IPS-20b (cell line): ENCODE measurements around the gene CAP2.

Experiments
- H3K27ac ChIP-seq: one replicate; pipeline ENCODE4 v1.5.1; 2013; ENCODE audit warnings: low read length
- H3K27me3 ChIP-seq: 2 replicates; pipeline ENCODE4 v1.6.1; 2013; ENCODE audit warnings: mild to moderate bottlenecking, low read length, inconsistent platforms; ENCODE audit not compliant: insufficient read depth
- H3K36me3 ChIP-seq: 2 replicates; pipeline ENCODE4 v1.6.1; 2013; ENCODE audit warnings: low read depth, mild to moderate bottlenecking, inconsistent platforms, low read length, moderate library complexity; ENCODE audit not compliant: insufficient read depth
- H3K4me1 ChIP-seq: 2 replicates; pipeline ENCODE4 v1.6.1; 2013; ENCODE audit warnings: mild to moderate bottlenecking, control low read depth, inconsistent platforms, low read length, moderate library complexity; ENCODE audit not compliant: insufficient read depth
- H3K4me3 ChIP-seq: 2 replicates; pipeline ENCODE4 v1.5.1; 2013; ENCODE audit warnings: mild to moderate bottlenecking, low read length, inconsistent platforms
- H3K9ac ChIP-seq: 2 replicates; pipeline ENCODE4 v1.6.1; 2013; ENCODE audit warnings: low read depth, mild to moderate bottlenecking, inconsistent platforms, low read length, moderate library complexity
- H3K9me3 ChIP-seq: 2 replicates; pipeline ENCODE4 v1.6.1; 2013; ENCODE audit warnings: mild to moderate bottlenecking, low read depth, low read length, inconsistent platforms; ENCODE audit not compliant: insufficient read depth

Gene CAP2

DNA sequence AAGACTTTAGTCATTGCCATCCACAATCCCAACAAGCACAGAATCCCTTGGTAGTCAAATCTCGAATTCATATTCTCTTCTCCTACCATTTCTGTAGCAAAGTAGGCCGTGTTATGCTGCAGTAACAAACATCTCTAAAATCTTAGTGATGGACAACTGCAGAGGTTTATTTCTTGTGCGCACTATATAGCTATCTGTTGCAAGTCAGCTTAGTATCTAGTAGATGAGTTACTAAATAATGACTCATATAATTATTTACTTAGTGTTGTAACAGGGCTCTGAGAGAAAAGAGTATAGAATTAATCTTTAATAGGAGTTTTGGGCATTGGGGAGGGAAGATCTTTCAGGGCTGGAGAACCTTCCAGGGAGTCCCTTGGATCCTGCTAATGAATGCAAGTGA lies 73.3 kb downstream of the CAP2 start:
- Histone ChIP-seq H3K4me3 (no peak overlapping the region), H3K4me1 (no peaks in the 10 kb centered on the region), H3K9ac (no peak overlapping the region), H3K36me3 (peaks cover 8% of the 10 kb centered on the region), H3K27me3 (no peaks in the 10 kb centered on the region), H3K9me3 (no peaks in the 10 kb centered on the region), H3K27ac (no peak overlapping the region)

DNA sequence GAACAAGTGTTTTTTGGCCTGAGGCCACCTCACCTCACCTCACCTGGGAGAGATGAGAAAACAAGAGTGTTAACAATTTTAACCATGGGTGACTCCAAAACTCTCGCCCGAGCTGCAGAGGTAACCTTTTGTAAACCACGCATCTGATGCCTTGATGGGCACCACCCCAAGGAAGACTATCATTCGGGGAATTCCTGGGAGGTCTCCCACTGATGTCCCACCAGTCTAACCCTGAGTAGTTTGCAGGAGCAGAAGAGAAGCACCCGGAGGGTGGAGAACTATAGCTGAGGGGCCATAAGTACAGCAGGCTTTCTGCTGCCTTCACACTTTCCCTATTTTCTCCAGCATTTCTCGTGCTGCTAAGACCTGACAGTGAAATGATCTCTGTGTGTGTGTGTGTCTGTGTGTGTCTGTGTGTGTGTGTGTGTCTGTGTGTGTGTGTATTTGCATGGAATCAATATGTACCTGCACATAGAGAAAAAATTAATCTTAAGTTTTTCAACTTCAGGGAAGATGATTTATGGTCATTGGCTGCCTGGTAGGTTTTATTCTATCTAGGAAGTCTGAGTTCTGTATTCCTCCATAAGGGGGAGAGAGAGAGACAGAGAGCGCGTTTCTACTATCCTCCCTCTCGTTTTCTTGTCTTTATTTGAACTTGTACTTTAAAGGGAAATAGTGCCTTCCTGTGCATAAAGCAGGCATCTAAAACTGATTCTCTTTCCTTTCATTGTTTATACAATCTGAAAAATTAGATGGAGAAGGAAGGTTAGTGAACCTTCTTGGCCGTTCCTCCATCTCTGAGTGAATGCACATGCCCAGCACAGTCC lies 75.8 kb downstream of the CAP2 start:
- Histone ChIP-seq H3K4me1 (no peaks in the 10 kb centered on the region), H3K9ac (no peak overlapping the region), H3K27me3 (no peaks in the 10 kb centered on the region), H3K4me3 (no peak overlapping the region), H3K36me3 (peaks cover 4% of the 10 kb centered on the region), H3K27ac (no peak overlapping the region), H3K9me3 (no peaks in the 10 kb centered on the region)

DNA sequence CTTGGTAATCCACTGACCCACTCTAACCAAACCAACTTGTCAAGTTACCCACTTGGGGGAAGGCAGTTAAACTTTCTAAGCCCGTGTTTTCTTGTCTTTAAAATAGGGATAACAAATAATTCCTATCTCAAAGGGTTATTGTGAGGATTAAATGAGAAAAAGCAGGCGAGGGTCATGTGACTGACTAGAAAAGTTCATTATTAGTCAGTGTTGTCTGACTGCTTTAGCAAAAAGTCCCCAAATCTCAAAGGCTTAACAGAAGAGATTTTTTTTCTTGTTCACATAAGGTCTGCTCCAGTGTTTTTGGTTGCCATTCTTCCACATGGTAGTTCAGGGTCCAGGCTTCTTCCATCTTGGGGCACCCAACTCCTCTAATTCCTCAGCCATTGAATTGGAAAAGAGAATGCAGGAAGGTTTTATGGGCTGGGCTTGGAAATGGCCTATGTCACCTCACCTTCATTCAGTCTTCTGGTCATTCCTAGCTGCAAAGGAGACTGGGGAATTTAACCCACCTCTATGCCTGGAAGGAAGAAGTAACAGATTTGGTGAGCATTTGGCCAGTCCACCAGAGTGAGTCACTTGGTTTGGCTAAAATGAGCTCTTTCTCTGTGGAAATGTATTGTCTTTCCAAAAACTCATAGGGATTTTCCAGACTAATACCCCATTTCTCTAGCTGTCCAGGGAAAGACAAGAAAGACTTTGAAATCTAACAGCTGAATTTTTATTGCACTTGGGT lies 77.0 kb downstream of the CAP2 start:
- Histone ChIP-seq H3K4me3 (no peak overlapping the region), H3K4me1 (no peaks in the 10 kb centered on the region), H3K36me3 (peaks cover 4% of the 10 kb centered on the region), H3K27ac (no peak overlapping the region), H3K27me3 (no peaks in the 10 kb centered on the region), H3K9ac (no peak overlapping the region), H3K9me3 (no peaks in the 10 kb centered on the region)

DNA sequence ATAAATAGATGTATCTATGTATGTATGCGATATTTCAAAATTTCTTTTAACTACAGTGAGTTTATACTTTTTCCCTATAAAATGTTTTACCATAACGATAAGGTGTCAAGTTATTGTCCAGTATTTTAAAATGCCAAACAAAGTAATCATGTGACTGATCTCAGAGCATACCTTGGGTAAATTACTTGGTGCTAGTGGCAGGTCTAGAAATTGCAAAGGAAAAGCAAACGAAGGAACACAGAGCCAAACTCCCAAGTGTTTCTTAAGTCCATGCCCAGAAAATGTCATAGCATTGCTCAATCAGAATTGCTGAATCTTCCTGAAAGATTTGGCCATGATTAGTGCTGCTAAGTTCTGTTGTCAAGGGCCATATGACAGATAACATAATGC lies 77.5 kb downstream of the CAP2 start:
- no peaks in the 10 kb centered on the region for H3K27me3 ChIP-seq
- H3K4me3 ChIP-seq, result no peak overlapping the region
- no peaks in the 10 kb centered on the region for H3K4me1 ChIP-seq
- H3K36me3 ChIP-seq, result peaks cover under 1% of the 10 kb centered on the region
- no peaks in the 10 kb centered on the region for H3K9me3 ChIP-seq
- H3K27ac ChIP-seq, result no peak overlapping the region
- no peak overlapping the region for H3K9ac ChIP-seq

DNA sequence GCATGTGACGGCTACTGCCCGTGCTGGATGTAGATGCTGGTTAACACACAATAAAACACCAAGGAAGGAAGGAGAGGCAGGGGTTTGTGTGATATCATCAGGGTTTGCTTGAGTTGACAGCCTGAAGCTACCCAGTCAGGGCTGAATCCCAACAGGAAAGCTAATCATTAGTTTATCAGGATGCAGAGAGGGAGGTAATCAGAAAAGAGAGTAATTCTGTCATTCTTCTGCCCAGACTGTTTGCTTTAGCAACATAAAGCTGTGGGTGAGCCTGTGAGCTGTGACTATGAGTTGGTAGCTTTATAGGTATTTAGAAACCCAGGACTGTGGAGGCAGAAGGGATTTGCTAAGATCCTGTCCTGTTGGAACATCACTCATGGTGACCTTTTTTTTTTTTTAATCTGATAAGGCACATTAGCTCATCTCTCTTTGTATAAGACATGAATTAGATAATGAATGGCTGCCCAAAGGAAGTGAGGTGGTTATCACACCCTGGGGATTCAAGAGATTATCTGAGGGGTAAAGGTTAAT lies 79.3 kb downstream of the CAP2 start:
- Histone ChIP-seq H3K36me3 (no peaks in the 10 kb centered on the region), H3K27ac (no peak overlapping the region), H3K27me3 (no peaks in the 10 kb centered on the region), H3K4me3 (no peak overlapping the region), H3K4me1 (no peaks in the 10 kb centered on the region), H3K9ac (0 out of 2 replicates have a peak overlapping the region, but pooled peaks have one; percentile 26), H3K9me3 (no peaks in the 10 kb centered on the region)

DNA sequence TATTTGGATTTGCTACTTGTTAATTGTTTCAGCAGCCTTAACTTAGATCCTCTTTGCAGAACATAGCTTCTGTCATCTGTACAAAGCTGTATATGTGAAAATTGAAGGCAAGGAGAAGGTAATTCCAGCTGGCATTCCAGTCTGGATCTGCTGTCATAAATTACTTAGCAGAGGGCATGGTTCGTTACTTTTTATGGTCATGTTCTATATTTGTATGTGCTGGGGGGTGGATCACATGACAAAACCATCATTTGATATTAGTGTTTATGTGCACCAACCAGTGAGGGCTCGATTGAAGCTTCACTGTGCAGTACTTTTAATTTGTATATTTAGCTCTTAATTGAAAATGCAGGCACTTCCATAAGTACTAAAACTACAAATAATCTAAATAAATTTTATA lies 80.2 kb downstream of the CAP2 start:
- Histone ChIP-seq H3K27ac (no peak overlapping the region), H3K9ac (no peak overlapping the region), H3K36me3 (no peaks in the 10 kb centered on the region), H3K4me3 (no peak overlapping the region), H3K4me1 (no peaks in the 10 kb centered on the region), H3K27me3 (no peaks in the 10 kb centered on the region), H3K9me3 (no peaks in the 10 kb centered on the region)

DNA sequence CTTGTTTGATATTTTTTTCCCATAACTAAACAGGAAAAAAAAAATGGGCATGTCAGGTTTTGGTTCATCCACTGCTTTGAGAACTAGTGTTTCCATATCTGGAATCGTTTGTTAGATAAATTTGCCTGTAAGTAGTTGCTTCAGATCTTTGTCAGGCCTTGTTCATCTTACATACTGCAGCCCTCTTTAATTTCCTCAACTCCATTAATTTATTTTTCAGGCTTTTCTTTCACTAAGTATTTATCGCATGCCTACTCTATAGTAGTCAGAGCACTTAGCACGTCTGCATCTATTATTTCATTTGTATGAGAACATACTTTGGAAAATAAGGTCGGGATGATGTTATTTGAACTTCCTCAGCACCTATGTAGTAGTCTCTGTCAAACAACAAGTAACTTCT lies 80.9 kb downstream of the CAP2 start:
- no peaks in the 10 kb centered on the region for H3K9me3 ChIP-seq
- no peak overlapping the region for H3K4me3 ChIP-seq
- no peaks in the 10 kb centered on the region for H3K27me3 ChIP-seq
- no peaks in the 10 kb centered on the region for H3K36me3 ChIP-seq
- H3K4me1 ChIP-seq, result no peaks in the 10 kb centered on the region
- H3K27ac ChIP-seq, result no peak overlapping the region
- H3K9ac ChIP-seq, result no peak overlapping the region

DNA sequence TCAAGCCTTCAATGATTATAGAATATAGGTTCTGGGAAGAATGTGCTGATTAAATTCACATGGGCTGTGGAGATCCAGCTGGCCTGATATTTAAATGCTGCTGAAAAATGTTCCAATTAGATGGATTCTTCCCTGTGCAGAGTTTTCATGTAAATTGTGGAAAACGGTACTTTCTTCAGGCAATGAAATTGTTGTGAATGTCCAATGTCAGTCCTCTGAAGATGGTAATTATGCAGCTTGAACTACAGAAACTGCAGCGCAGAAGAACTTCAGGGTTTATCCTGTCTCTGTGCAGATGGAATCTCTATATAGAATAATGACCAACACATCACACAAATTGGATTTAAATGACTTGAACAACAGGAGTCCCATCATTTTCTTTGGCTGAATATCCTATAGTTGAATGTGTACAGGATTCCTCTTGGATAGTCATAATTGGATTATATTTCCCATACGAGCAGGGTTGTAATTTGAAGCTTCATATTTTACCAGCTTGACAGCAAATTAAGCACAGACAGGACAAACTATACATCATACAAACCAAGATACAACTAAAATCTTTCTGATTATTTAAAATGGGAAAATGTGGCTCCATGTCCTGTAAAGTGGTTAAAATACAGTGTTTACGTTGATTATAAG lies 82.3 kb downstream of the CAP2 start:
- Histone ChIP-seq H3K4me1 (no peaks in the 10 kb centered on the region), H3K27me3 (no peaks in the 10 kb centered on the region), H3K27ac (no peak overlapping the region), H3K36me3 (no peaks in the 10 kb centered on the region), H3K4me3 (no peak overlapping the region), H3K9ac (no peak overlapping the region), H3K9me3 (no peaks in the 10 kb centered on the region)

DNA sequence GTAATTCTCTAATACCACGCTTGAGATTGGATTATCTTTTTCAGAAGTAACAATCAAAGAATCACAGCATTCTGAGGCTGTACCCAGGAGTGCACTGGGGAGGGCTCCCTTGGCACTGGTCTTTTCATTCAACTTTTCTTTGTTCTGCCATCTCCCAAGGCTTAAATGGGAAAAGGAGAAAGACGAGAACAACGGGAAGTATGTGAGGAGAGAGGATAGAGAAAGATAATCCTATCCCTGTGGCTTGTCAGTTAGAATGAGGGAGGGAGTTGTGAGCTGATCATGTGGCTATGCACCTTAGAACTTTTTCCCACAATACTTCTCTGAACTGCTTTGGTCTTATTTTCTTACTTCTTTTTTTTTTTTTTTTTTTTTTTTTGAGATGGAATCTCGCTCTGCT lies 83.1 kb downstream of the CAP2 start:
- Histone ChIP-seq H3K27ac (no peak overlapping the region), H3K27me3 (no peaks in the 10 kb centered on the region), H3K9me3 (no peaks in the 10 kb centered on the region), H3K4me1 (no peaks in the 10 kb centered on the region), H3K36me3 (no peaks in the 10 kb centered on the region), H3K4me3 (no peak overlapping the region), H3K9ac (no peak overlapping the region)

DNA sequence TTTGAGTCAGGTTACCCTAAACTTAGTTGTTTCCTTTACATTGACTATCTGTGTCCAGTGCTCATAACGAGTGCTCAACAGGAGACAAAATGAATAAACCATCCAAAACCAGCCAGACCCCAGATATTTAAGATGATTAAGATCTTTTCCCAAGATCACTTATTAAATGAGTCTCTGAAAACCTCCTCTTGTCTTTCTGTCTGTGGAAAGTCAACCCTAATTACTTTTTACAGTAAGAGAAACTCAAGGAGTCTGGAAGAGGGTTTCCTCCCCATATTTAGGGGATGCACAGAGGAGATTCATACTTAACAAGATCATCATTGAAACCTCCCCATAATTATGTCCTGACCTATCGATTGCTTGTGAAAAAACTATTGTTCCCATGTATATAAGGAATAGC lies 84.0 kb downstream of the CAP2 start:
- no peak overlapping the region for H3K4me3 ChIP-seq
- no peak overlapping the region for H3K9ac ChIP-seq
- no peaks in the 10 kb centered on the region for H3K4me1 ChIP-seq
- no peaks in the 10 kb centered on the region for H3K36me3 ChIP-seq
- H3K27me3 ChIP-seq, result no peaks in the 10 kb centered on the region
- H3K27ac ChIP-seq, result no peak overlapping the region
- H3K9me3 ChIP-seq, result no peaks in the 10 kb centered on the region

DNA sequence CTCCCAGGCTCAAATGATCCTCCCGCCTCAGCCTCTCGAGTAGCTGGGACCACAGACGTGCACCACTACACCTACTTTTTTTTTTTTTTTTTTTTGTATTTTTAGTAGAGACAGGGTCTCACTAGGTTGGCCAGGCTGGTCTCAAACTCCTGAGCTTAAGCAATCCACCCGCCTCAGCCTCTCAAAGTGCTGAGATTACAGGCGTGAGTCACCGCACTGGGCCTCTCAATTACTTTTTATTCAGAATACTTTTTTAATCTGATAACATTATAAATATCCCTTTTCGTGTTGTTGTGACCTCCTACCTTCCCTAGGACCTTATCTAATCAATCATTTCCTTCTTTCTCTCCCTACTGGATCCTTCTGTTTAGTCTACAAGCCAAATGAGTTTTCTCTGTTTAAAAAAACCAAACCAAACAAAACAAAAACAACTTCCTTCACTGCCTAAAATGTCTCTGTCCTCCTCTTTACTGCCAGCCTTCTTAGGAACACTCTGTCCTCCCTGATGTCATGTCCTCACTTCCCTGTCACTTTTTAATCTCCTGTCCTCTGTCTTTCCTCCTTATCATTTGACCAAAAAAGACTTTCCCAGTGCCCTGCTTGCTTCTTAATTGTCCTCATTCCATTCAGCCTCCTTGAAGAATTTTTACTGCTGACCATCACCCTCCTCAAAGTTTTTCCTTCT lies 85.0 kb downstream of the CAP2 start:
- Histone ChIP-seq H3K4me3 (no peak overlapping the region), H3K9me3 (no peaks in the 10 kb centered on the region), H3K27me3 (no peaks in the 10 kb centered on the region), H3K27ac (no peak overlapping the region), H3K36me3 (no peaks in the 10 kb centered on the region), H3K4me1 (no peaks in the 10 kb centered on the region), H3K9ac (no peak overlapping the region)
